PC-9 (cell line): ENCODE data around the gene CCKAR. TPM values are rescaled to one million over a fixed set of nuclear protein-coding genes. Genes with fewer than 3 reads are reported as not detected.

Experiments used
- BruUV-seq: library from RNA; stranded (reverse); fragments of 400-500 nt; replicated peaks from 2 replicates; lab custom pipeline; 2021; lab: Mats Ljungman, UMichigan
- CTCF ChIA-PET: fragments of 300-600 bp; sonication (Branson Sonifier 250); formaldehyde crosslinking; loops from one replicate; lab custom pipeline; 2022; ENCODE audit warnings: antibody characterized with exemption; lab: Charles Lee
- POLR2A ChIA-PET: fragments of 300-600 bp; sonication (Branson Sonifier 250); formaldehyde crosslinking; loops from one replicate; lab custom pipeline; 2022; ENCODE audit warnings: antibody characterized with exemption; ENCODE audit not compliant: unreplicated experiment; lab: Charles Lee
- DNase-seq, 2 experiments: peaks; one replicate each; pipeline versions ENCODE4 v3.0.0 to v3.0.0-alpha.2; 2015 to 2022; ENCODE audit warnings: mixed read lengths in 1 of 2
- H2AFZ ChIP-seq: fragments of 200-600 bp; sonication (generic); 2 replicates; pipeline ENCODE4 v1.8.1; 2017; ENCODE audit warnings: antibody characterized with exemption
- H3F3A ChIP-seq: fragments of 200-600 bp; sonication (generic); 2 replicates; pipeline ENCODE4 v1.8.1; 2017; ENCODE audit warnings: antibody characterized with exemption, mild to moderate bottlenecking, low read depth; ENCODE audit not compliant: insufficient read depth
- H3K27ac ChIP-seq: fragments of 200-600 bp; sonication (generic); 2 replicates; pipeline ENCODE4 v1.6.1; 2016; ENCODE audit warnings: mixed run types
- H3K27me3 ChIP-seq: fragments of 200-600 bp; sonication (generic); 2 replicates; pipeline ENCODE4 v1.6.1; 2016; ENCODE audit warnings: low read depth, mixed run types; ENCODE audit not compliant: insufficient read depth
- H3K36me3 ChIP-seq: fragments of 200-600 bp; sonication (generic); 2 replicates; pipeline ENCODE4 v1.6.1; 2016; ENCODE audit warnings: low read depth, mixed run types
- H3K4me1 ChIP-seq: fragments of 200-600 bp; sonication (generic); replicated peaks from 2 replicates; pipeline ENCODE4 v1.6.1; 2016; ENCODE audit warnings: mixed run types; ENCODE audit not compliant: insufficient read depth
- H3K4me2 ChIP-seq: fragments of 200-600 bp; sonication (generic); 2 replicates; pipeline ENCODE4 v1.6.1; 2017; ENCODE audit warnings: mixed run types
- H3K4me3 ChIP-seq: fragments of 200-600 bp; sonication (generic); 2 replicates; pipeline ENCODE4 v1.6.1; 2016; ENCODE audit warnings: mixed run types
- H3K79me2 ChIP-seq: fragments of 200-600 bp; sonication (generic); 2 replicates; pipeline ENCODE4 v1.6.1; 2017; ENCODE audit warnings: low read depth, mixed run types
- H3K9me2 ChIP-seq: fragments of 200-600 bp; sonication (generic); 2 replicates; pipeline ENCODE4 v1.8.1; 2017; ENCODE audit warnings: mild to moderate bottlenecking; ENCODE audit not compliant: insufficient read depth
- H3K9me3 ChIP-seq: fragments of 200-600 bp; sonication (generic); 2 replicates; pipeline ENCODE4 v1.8.1; 2016; ENCODE audit warnings: low read depth; ENCODE audit not compliant: insufficient read depth
- H4K20me1 ChIP-seq: fragments of 200-600 bp; sonication (generic); 2 replicates; pipeline ENCODE4 v1.8.1; 2017; ENCODE audit not compliant: insufficient read depth
- CTCF ChIP-seq: fragments of 200-600 bp; sonication (generic); conservative IDR thresholded peaks from 2 replicates; pipeline ENCODE4 v1.6.1; 2017; ENCODE audit warnings: mixed run types, antibody characterized with exemption, mild to moderate bottlenecking, moderate library complexity
- EZH2 ChIP-seq: fragments of 200-600 bp; sonication (generic); IDR thresholded peaks from 2 replicates; pipeline ENCODE4 v1.8.0; 2017; ENCODE audit warnings: antibody characterized with exemption, low read depth
- intact Hi-C: fragments of 100-400 bp; cut with micrococcal nuclease; formaldehyde crosslinking; loops from one replicate; pipeline ENCODE4 v1.10.0; 2022; ENCODE audit not compliant: unreplicated experiment
- total RNA-seq: library from RNA; stranded (reverse); gene quantifications from 2 replicates; pipeline ENCODE4 v1.2.3, GENCODE V29; 2021

The CCKAR gene
- total RNA-seq, 1 experiment from 2014 or later: not detected

GRCh38 chr4:26467724-26468123, 22.6 kb downstream of the CCKAR start:
- TF ChIP-seq CTCF (no peak), EZH2 (no peak)
- no peaks in the 10 kb centered on the region for H3F3A ChIP-seq
- H3K79me2 ChIP-seq: no peaks in the 10 kb centered on the region
- H3K27me3 ChIP-seq: 0 out of 2 replicates have a peak, but pooled peaks cover 6% of the 10 kb centered on the region
- H2AFZ ChIP-seq: no peak overlapping the region
- H3K4me2 ChIP-seq: no peak overlapping the region
- intact Hi-C loops: no loop called here
- H3K36me3 ChIP-seq: no peaks in the 10 kb centered on the region
- ChIA-PET CTCF (no interaction called here), POLR2A (no interaction called here)
- no peak for DNase-seq
- H3K9me2 ChIP-seq: no peaks in the 10 kb centered on the region
- H3K9me3 ChIP-seq: no peaks in the 10 kb centered on the region
- no peaks in the 10 kb centered on the region for H3K4me1 ChIP-seq
- H3K27ac ChIP-seq: no peak overlapping the region
- no peaks in the 10 kb centered on the region for H4K20me1 ChIP-seq
- H3K4me3 ChIP-seq: no peak overlapping the region
- no TSS peak for BruUV-seq

GRCh38 chr4:26466578-26467270, 23.6 kb downstream of the CCKAR start:
- Histone ChIP-seq H3K79me2 (no peaks in the 10 kb centered on the region), H3K27me3 (0 out of 2 replicates have a peak, but pooled peaks cover 6% of the 10 kb centered on the region), H3K4me3 (no peak overlapping the region), H3K27ac (no peak overlapping the region), H3K9me2 (no peaks in the 10 kb centered on the region), H3K36me3 (no peaks in the 10 kb centered on the region), H4K20me1 (no peaks in the 10 kb centered on the region), H2AFZ (no peak overlapping the region), H3K9me3 (no peaks in the 10 kb centered on the region), H3F3A (no peaks in the 10 kb centered on the region), H3K4me1 (no peaks in the 10 kb centered on the region), H3K4me2 (no peak overlapping the region)
- ChIA-PET CTCF (no interaction called here), POLR2A (no interaction called here)
- BruUV-seq: no TSS peak
- intact Hi-C loops: no loop called here
- TF ChIP-seq EZH2 (no peak), CTCF (no peak)
- no peak for DNase-seq

- Histone ChIP-seq H3K79me2 (no peaks in the 10 kb centered on the region), H2AFZ (no peak overlapping the region), H3K9me2 (no peaks in the 10 kb centered on the region), H3K36me3 (no peaks in the 10 kb centered on the region), H3K4me1 (no peaks in the 10 kb centered on the region), H3K9me3 (no peaks in the 10 kb centered on the region), H3K27me3 (0 out of 2 replicates have a peak, but pooled peaks cover 6% of the 10 kb centered on the region), H4K20me1 (no peaks in the 10 kb centered on the region), H3K27ac (no peak overlapping the region), H3K4me2 (no peak overlapping the region), H3K4me3 (no peak overlapping the region), H3F3A (no peaks in the 10 kb centered on the region)
- ChIA-PET CTCF (no interaction called here), POLR2A (no interaction called here)
- no TSS peak for BruUV-seq
- no peak for TF ChIP-seq EZH2
- TF ChIP-seq CTCF: no peak
- intact Hi-C loops: no loop called here
- DNase-seq: no peak
Measured at GRCh38 chr4:26464420-26465095, 25.7 kb downstream of the CCKAR start.
